CD4-positive, alpha-beta T cell (primary cell): ENCODE data around the gene TMEFF1. TPM values are rescaled to one million over a fixed set of nuclear protein-coding genes. Genes with fewer than 3 reads are reported as not detected.

Source experiments
- ATAC-seq: fragments of 200-7000 bp; cut with Tn5 transposase; one replicate; pipeline ENCODE4 v1.10.0; 2022; ENCODE audit warnings: mild to moderate bottlenecking; ENCODE audit not compliant: poor library complexity
- CTCF ChIA-PET: fragments of 350-600 bp; sonication (Branson Sonifier 250); formaldehyde crosslinking; loops from one replicate; lab custom pipeline; 2021; ENCODE audit warnings: antibody characterized with exemption, inconsistent platforms; lab: Charles Lee
- POLR2A ChIA-PET: fragments of 350-600 bp; sonication (Branson Sonifier 250); formaldehyde crosslinking; loops from one replicate; lab custom pipeline; 2021; ENCODE audit warnings: antibody characterized with exemption, inconsistent platforms; lab: Charles Lee
- DNase-seq, 14 experiments: peaks; one replicate each; pipeline ENCODE4 v3.0.0-alpha.2; 2013 to 2020; ENCODE audit warnings: mixed read lengths in 2 of 14
- H3K27ac ChIP-seq, 2 donors: one replicate each; pipeline versions ENCODE4 v1.5.1 to v1.7.0; 2013; ENCODE audit warnings: low read length in 2 of 2, low read depth in 1 of 2, mild to moderate bottlenecking in 1 of 2
- H3K27me3 ChIP-seq, 2 experiments: 1 replicate in 1 of 2; 2 replicates in 1 of 2; pipeline versions ENCODE4 v1.6.1 to v1.7.0; 2013; ENCODE audit warnings: low read length in 2 of 2, control low read depth in 1 of 2, mild to moderate bottlenecking in 1 of 2, moderate library complexity in 1 of 2; ENCODE audit not compliant: insufficient read depth in 2 of 2, control insufficient read depth in 1 of 2
- H3K36me3 ChIP-seq: one replicate; pipeline ENCODE4 v1.6.1; 2013; ENCODE audit warnings: low read length, control low read depth; ENCODE audit not compliant: insufficient read depth
- H3K4me1 ChIP-seq: one replicate; pipeline ENCODE4 v1.6.1; 2013; ENCODE audit warnings: low read length, control low read depth; ENCODE audit not compliant: insufficient read depth
- H3K4me3 ChIP-seq: one replicate; pipeline ENCODE4 v1.5.1; 2013; ENCODE audit warnings: mild to moderate bottlenecking, low read length, moderate library complexity
- H3K9me3 ChIP-seq, 2 experiments: 1 replicate in 1 of 2; 2 replicates in 1 of 2; pipeline versions ENCODE4 v1.6.1 to v1.7.0; 2013; ENCODE audit warnings: low read length in 2 of 2, mild to moderate bottlenecking in 2 of 2, control low read depth in 1 of 2, moderate library complexity in 1 of 2; ENCODE audit not compliant: control insufficient read depth in 1 of 2, insufficient read depth in 1 of 2
- H3K27ac Mint-ChIP-seq: one replicate; pipeline ENCODE4 v1.8.0; 2020; ENCODE audit warnings: mixed read lengths
- H3K27me3 Mint-ChIP-seq: one replicate; pipeline ENCODE4 v1.8.0; 2021; ENCODE audit warnings: mixed read lengths
- H3K36me3 Mint-ChIP-seq: one replicate; pipeline ENCODE4 v1.8.0; 2021; ENCODE audit warnings: low read depth, mixed read lengths
- H3K4me1 Mint-ChIP-seq: one replicate; pipeline ENCODE4 v1.8.0; 2021; ENCODE audit warnings: low read depth, mixed read lengths
- H3K4me3 Mint-ChIP-seq: one replicate; pipeline ENCODE4 v1.8.0; 2020; ENCODE audit warnings: mild to moderate bottlenecking, mixed read lengths
- H3K9me3 Mint-ChIP-seq: one replicate; pipeline ENCODE4 v1.8.0; 2020; ENCODE audit warnings: mixed read lengths
- CTCF ChIP-seq: fragments of 200-600 bp; IDR thresholded peaks from one replicate; pipeline ENCODE4 v1.8.0; 2022; ENCODE audit warnings: antibody characterized with exemption, mild to moderate bottlenecking
- intact Hi-C, 2 experiments: fragments of 100-400 bp; cut with DNase I in 1 of 2; cut with micrococcal nuclease in 1 of 2; formaldehyde crosslinking; loops; one replicate each; pipeline versions ENCODE4 v1.15.1 to v1.9.0; 2023 to 2025; cut with DNase I, micrococcal nuclease
- total RNA-seq, 174 experiments: library from RNA in 2 of 174; stranded (reverse) in 2 of 174; gene quantifications; one replicate each; pipeline ENCODE4 v1.2.3 and lab custom pipeline; 2021 to 2026

Gene TMEFF1
- total RNA-seq, 2 experiments from 2014 or later: not detected

DNA sequence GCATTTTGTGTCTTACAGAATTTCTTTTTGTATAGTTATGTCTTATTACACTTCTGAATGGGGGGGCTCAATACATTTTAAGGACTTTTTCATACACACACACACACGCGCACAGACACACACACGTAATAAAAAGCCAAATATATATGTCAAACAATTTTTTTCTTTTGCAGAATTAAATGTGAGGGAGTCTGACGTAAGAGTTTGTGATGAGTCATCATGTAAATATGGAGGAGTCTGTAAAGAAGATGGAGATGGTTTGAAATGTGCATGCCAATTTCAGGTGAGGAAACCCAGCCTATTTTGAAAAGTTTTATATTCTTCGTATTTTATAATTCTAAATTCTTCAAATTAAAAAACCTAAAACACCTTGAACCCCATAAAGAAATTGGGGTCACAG is 25.6 kb downstream of the TMEFF1 start:
- Mint-ChIP-seq H3K27me3 (no peaks in the 10 kb centered on the region), H3K4me3 (no peak overlapping the region), H3K9me3 (no peaks in the 10 kb centered on the region), H3K36me3 (no peaks in the 10 kb centered on the region), H3K27ac (no peak overlapping the region), H3K4me1 (no peaks in the 10 kb centered on the region)
- no peaks in the 10 kb centered on the region for H3K36me3 ChIP-seq
- no peak overlapping the region for H3K27ac ChIP-seq
- H3K9me3 ChIP-seq: no peaks in the 10 kb centered on the region
- no peaks in the 10 kb centered on the region for H3K4me1 ChIP-seq
- DNase-seq (no peak), ATAC-seq (no peak)
- ChIA-PET CTCF (no interaction called here), POLR2A (no interaction called here)
- intact Hi-C loops: no loop called here
- no peak for TF ChIP-seq CTCF
- H3K27me3 ChIP-seq: no peaks in the 10 kb centered on the region
- no peak overlapping the region for H3K4me3 ChIP-seq

DNA sequence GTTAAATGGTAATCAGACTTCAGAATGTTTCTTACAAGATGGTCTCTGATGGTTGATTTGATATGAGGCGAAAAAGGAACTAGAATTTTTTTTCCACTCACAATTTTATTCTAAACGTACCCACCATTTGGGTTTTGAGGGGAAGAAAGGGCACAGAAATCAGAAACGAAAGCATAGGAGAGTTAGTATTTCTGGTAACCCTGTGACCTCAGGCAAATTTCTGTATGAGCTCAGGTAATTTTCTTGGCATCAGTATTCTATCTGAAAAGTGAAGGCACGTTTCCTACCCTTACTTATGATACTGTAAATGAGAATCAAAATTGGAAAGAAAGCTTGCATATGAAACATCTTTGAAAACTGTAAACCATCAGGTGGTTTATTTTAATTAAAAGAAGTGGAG is 26.5 kb downstream of the TMEFF1 start:
- intact Hi-C loops: no loop called here
- POLR2A ChIA-PET: no interaction called here

GRCh38 chr9:100499866-100500265 is 26.9 kb downstream of the TMEFF1 start:
- intact Hi-C loops: no loop called here
- Mint-ChIP-seq H3K27me3 (no peaks in the 10 kb centered on the region), H3K4me3 (no peak overlapping the region), H3K4me1 (no peaks in the 10 kb centered on the region), H3K9me3 (no peaks in the 10 kb centered on the region), H3K36me3 (no peaks in the 10 kb centered on the region), H3K27ac (no peak overlapping the region)
- no peak for ATAC-seq
- no peak overlapping the region for H3K27ac ChIP-seq
- H3K27me3 ChIP-seq: no peaks in the 10 kb centered on the region
- TF ChIP-seq CTCF: no peak
- no peaks in the 10 kb centered on the region for H3K9me3 ChIP-seq
- H3K4me1 ChIP-seq: no peaks in the 10 kb centered on the region
- ChIA-PET CTCF (no interaction called here), POLR2A (no interaction called here)
- no peaks in the 10 kb centered on the region for H3K36me3 ChIP-seq
- H3K4me3 ChIP-seq: no peak overlapping the region
- DNase-seq: no peak

More for the DNA sequence above, 26.5 kb downstream of the TMEFF1 start:
- no peak overlapping the region for H3K27ac ChIP-seq
- ATAC-seq (no peak), DNase-seq (no peak)
- TF ChIP-seq CTCF: no peak
- Mint-ChIP-seq H3K9me3 (no peaks in the 10 kb centered on the region), H3K4me3 (no peak overlapping the region), H3K4me1 (no peaks in the 10 kb centered on the region), H3K27me3 (no peaks in the 10 kb centered on the region), H3K27ac (no peak overlapping the region), H3K36me3 (no peaks in the 10 kb centered on the region)
- no peaks in the 10 kb centered on the region for H3K9me3 ChIP-seq
- no peaks in the 10 kb centered on the region for H3K36me3 ChIP-seq
- no peaks in the 10 kb centered on the region for H3K27me3 ChIP-seq
- H3K4me3 ChIP-seq: no peak overlapping the region
- no peaks in the 10 kb centered on the region for H3K4me1 ChIP-seq
- CTCF ChIA-PET: no interaction called here
